Measurements from ENCODE around the gene ACSL6.

The ACSL6 gene

GRCh38 chr5:132020568-132021339 lies 9.3 kb upstream of the ACSL6 start:
- TF ChIP-seq CTCF (IDR thresholded peaks at IDR 0.05) = no peak
- no peak for TF ChIP-seq ZFX (IDR thresholded peaks at IDR 0.05; ENCODE audit: borderline replicate concordance)
- no peak overlapping the region for H3K27ac ChIP-seq

- TF ChIP-seq CTCF (IDR thresholded peaks at IDR 0.05) (no peak), ZFX (IDR thresholded peaks at IDR 0.05; ENCODE audit: borderline replicate concordance) (no peak)
- no peak overlapping the region for H3K27ac ChIP-seq
Measured at GRCh38 chr5:132019857-132020555, 8.5 kb upstream of the ACSL6 start.

- no peak for TF ChIP-seq CTCF (IDR thresholded peaks at IDR 0.05)
- TF ChIP-seq ZFX (IDR thresholded peaks at IDR 0.05; ENCODE audit: borderline replicate concordance) = no peak
- no peak overlapping the region for H3K27ac ChIP-seq
Measured at GRCh38 chr5:132019337-132019736, 7.9 kb upstream of the ACSL6 start.

GRCh38 chr5:132017738-132018625 lies 6.5 kb upstream of the ACSL6 start:
- TF ChIP-seq ZFX (IDR thresholded peaks at IDR 0.05; ENCODE audit: borderline replicate concordance) (no peak), CTCF (IDR thresholded peaks at IDR 0.05) (no peak)
- no peak overlapping the region for H3K27ac ChIP-seq

- TF ChIP-seq ZFX (IDR thresholded peaks at IDR 0.05; ENCODE audit: borderline replicate concordance) (no peak), CTCF (IDR thresholded peaks at IDR 0.05) (no peak)
- H3K27ac ChIP-seq = no peak overlapping the region
Measured at GRCh38 chr5:132017316-132017715, 5.9 kb upstream of the ACSL6 start.

GRCh38 chr5:132016721-132017250 lies 5.3 kb upstream of the ACSL6 start:
- TF ChIP-seq ZFX (IDR thresholded peaks at IDR 0.05; ENCODE audit: borderline replicate concordance) (no peak), CTCF (IDR thresholded peaks at IDR 0.05) (no peak)
- no peak overlapping the region for H3K27ac ChIP-seq
